ENCODE measurements around the gene CFAP126. TPM values are rescaled to one million over a fixed set of nuclear protein-coding genes. Genes with fewer than 3 reads are reported as not detected.
A peak's percentile ranks its signal among the peaks of the same experiment; 100 is the strongest.
"Not testable (repeated sequence)": the region's sequence is repeated elsewhere in the genome, so short reads cannot be mapped to it uniquely, and the experiment has no call there.

CFAP126 gene
- total and polyA plus RNA-seq, 2 of the 8 experiments (the other 6 are each of a cell fraction or from before 2014, with no cell fraction given): not detected

DNA sequence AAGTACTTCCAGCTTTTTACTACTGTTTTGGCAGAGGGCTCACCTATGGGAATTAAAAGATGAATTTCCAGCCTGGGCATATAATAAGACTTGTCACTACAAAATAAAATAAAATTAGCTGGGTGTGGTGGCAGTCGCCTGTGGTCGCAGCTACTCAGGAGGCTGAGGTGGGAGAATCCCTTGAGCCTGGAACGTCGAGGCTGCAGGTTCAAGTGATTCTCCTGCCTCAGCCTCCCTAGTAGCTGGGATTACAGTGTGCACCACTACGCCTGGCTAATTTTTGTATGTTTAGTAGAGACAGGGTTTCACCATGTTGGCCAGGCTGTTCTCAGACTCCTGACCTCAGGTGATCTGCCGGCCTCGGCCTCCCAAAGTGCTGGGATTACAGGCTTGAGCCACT is 23.5 kb upstream of the CFAP126 start:
- not testable (repeated sequence) for DNase-seq (ENCODE audit: low read depth in 1 of 2, low spot score in 2 of 2); H3K18ac ChIP-seq (ENCODE audit: extremely low read depth, low read length); FAIRE-seq

More for the DNA sequence above, 23.5 kb upstream of the CFAP126 start:
- H3K9me3 ChIP-seq (ENCODE audit: insufficient read depth in 2 of 2, low read depth in 1 of 2, low read length in 1 of 2); H4K8ac ChIP-seq (ENCODE audit: extremely low read depth, insufficient read depth, low read length); H2BK120ac ChIP-seq (replicated peaks; ENCODE audit: low read depth, low read length); H2BK20ac ChIP-seq (ENCODE audit: low read length); H2AK5ac ChIP-seq (ENCODE audit: low read depth, low read length); H4K20me1 ChIP-seq (replicated peaks in 1 of 2; ENCODE audit: control insufficient read depth in 1 of 2, insufficient read depth in 2 of 2, low read length in 2 of 2); H3K23me2 ChIP-seq (ENCODE audit: low read depth, low read length); H4K5ac ChIP-seq (ENCODE audit: insufficient read length, low read depth, low read length); H3K4me1 ChIP-seq (replicated peaks in 1 of 4; ENCODE audit: control insufficient read depth in 3 of 4, insufficient read depth in 4 of 4, low read length in 3 of 4); H2BK15ac ChIP-seq (ENCODE audit: low read length); H3K79me2 ChIP-seq (ENCODE audit: control insufficient read depth in 1 of 2, insufficient read depth in 2 of 2, low read length in 2 of 2); H4K91ac ChIP-seq (replicated peaks; ENCODE audit: insufficient read length, low read length); H2BK5ac ChIP-seq (ENCODE audit: low read depth, low read length); H3K79me1 ChIP-seq (ENCODE audit: low read depth, low read length); H3K56ac ChIP-seq (replicated peaks; ENCODE audit: insufficient read length, low read depth, low read length); H2AFZ ChIP-seq (ENCODE audit: low read length); H3K4me2 ChIP-seq (ENCODE audit: insufficient read depth in 1 of 2, low read depth in 2 of 2, low read length in 2 of 2); H3K27me3 ChIP-seq (replicated peaks in 1 of 4; ENCODE audit: control insufficient read depth in 3 of 4, extremely low read depth in 1 of 4, insufficient read depth in 3 of 4, low read length in 3 of 4); H3K27ac ChIP-seq (ENCODE audit: low read depth, low read length); H3K9ac ChIP-seq (replicated peaks in 1 of 4; ENCODE audit: extremely low read depth in 1 of 4, low read depth in 3 of 4, low read length in 3 of 4); H3K4ac ChIP-seq (replicated peaks; ENCODE audit: insufficient read length, low read depth, low read length); H3K36me3 ChIP-seq (ENCODE audit: control insufficient read depth in 2 of 4, insufficient read depth in 4 of 4, low read length in 3 of 4); H2BK12ac ChIP-seq (ENCODE audit: low read depth, low read length); H3K23ac ChIP-seq (ENCODE audit: insufficient read length); H3K14ac ChIP-seq (ENCODE audit: insufficient read length): not testable (repeated sequence)
- ChIA-PET POLR2A (ENCODE audit: partially characterized antibody) (interaction anchor here (0.6 to 2.3 kb wide), 3 partner anchors 29 to 189 kb away, joined by 4 to 6 read pairs (median 6); partner anchors contain the start of gene NDUFS2), CTCF (ENCODE audit: partially characterized antibody) (interaction anchor here (0.7 to 1.5 kb wide), 3 partner anchors 8 to 175 kb away, joined by 3 to 4 read pairs (median 3); no protein-coding TSS in a partner anchor)
- 84% methylated on average over 7 of the region's 7 CpGs; no CpG with 5 or more reads in 1 of the 2 experiments for WGBS, 2 experiments (ENCODE audit: extremely low coverage in 1 of 2, insufficient coverage in 1 of 2, insufficient read length in 1 of 2, insufficient replicate concordance in 2 of 2, low coverage in 1 of 2, low lambda C conversion rate in 2 of 2, missing lambda C conversion rate in 1 of 2)
- H3K4me3 ChIP-seq (ENCODE audit: extremely low read depth in 1 of 4, insufficient read depth in 2 of 4, low read depth in 3 of 4, low read length in 4 of 4): peak overlapping the region in 1 of 4 experiments; percentile 88; a peak in 2 of 8 replicates

Measured in H1 (cell line).